OCI-M2 (cell line): ENCODE measurements around the gene CMC4.

Experiments
- DNase-seq: peaks from one replicate; lab custom pipeline; 2025; ENCODE audit not compliant: unreplicated experiment; lab: John Stamatoyannopoulos, UW

Gene CMC4

GRCh38 chrX:155054255-155054654, 16.7 kb downstream of the CMC4 start:
- DNase-seq = no peak

- DNase-seq = no peak
Measured at GRCh38 chrX:155053656-155054055, 17.3 kb downstream of the CMC4 start.

GRCh38 chrX:155052738-155053498, 18.0 kb downstream of the CMC4 start:
- no peak for DNase-seq

GRCh38 chrX:155048977-155049619, 21.8 kb downstream of the CMC4 start:
- no peak for DNase-seq

GRCh38 chrX:155046811-155047528, 24.0 kb downstream of the CMC4 start:
- DNase-seq = no peak

GRCh38 chrX:155046129-155046810, 24.7 kb downstream of the CMC4 start:
- no peak for DNase-seq

GRCh38 chrX:155035688-155036087, 35.2 kb downstream of the CMC4 start:
- DNase-seq = no peak

GRCh38 chrX:155031657-155032056, 39.3 kb downstream of the CMC4 start:
- DNase-seq = no peak

GRCh38 chrX:155028877-155029291, 42.1 kb downstream of the CMC4 start:
- no peak for DNase-seq

- no peak for DNase-seq
Measured at GRCh38 chrX:155028129-155028528, 42.8 kb downstream of the CMC4 start.

GRCh38 chrX:155027509-155028066, 43.3 kb downstream of the CMC4 start:
- no peak for DNase-seq

- DNase-seq = peak; percentile 48
Measured at GRCh38 chrX:155026727-155027508, 44.0 kb downstream of the CMC4 start, which contains the start of gene FUNDC2. FUNDC2 (plus strand) TSS chrX:155026844; CDS start chrX:155026939, 95 bp downstream.

- no peak for DNase-seq
Measured at GRCh38 chrX:155026420-155026726, 44.6 kb downstream of the CMC4 start.

- no peak for DNase-seq
Measured at GRCh38 chrX:155023907-155024833, 46.8 kb downstream of the CMC4 start.

- no peak for DNase-seq
Measured at GRCh38 chrX:155022585-155022984, 48.4 kb downstream of the CMC4 start, which contains the start of gene F8. F8 (minus strand) TSS chrX:155022723; CDS start chrX:155022552, 171 bp downstream.

- no peak for DNase-seq
Measured at GRCh38 chrX:155020591-155020990, 50.3 kb downstream of the CMC4 start.
